ENCODE measurements around the gene EIPR1. TPM values are rescaled to one million over a fixed set of nuclear protein-coding genes. Genes with fewer than 3 reads are reported as not detected.

EIPR1 gene
- total RNA-seq, 1 experiment from 2014 or later = 80.3 TPM

DNA sequence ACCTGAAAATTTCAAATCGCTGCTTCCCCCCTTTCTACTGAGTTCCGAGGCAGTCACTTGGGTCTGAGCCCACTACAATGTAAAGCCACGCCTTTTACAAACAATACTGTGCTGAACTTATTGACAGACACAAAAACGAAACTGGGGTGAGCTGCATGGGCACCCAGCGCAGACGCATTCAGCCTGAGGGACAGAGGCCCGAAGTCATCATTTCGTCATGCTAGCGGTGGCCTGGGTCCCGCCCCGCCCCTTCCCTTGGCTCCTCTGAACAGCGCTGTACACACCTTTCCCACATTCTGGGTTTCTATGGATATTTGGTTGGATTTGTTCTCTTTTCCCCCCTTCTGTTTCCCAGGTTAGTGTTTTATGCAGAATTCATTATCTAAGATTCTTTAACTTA lies 71.7 kb downstream of the EIPR1 start:
- no peak for DNase-seq (ENCODE audit: low read depth)

- no peak for DNase-seq (ENCODE audit: low read depth)
Measured at GRCh38 chr2:3305431-3305830, 72.2 kb downstream of the EIPR1 start.

DNA sequence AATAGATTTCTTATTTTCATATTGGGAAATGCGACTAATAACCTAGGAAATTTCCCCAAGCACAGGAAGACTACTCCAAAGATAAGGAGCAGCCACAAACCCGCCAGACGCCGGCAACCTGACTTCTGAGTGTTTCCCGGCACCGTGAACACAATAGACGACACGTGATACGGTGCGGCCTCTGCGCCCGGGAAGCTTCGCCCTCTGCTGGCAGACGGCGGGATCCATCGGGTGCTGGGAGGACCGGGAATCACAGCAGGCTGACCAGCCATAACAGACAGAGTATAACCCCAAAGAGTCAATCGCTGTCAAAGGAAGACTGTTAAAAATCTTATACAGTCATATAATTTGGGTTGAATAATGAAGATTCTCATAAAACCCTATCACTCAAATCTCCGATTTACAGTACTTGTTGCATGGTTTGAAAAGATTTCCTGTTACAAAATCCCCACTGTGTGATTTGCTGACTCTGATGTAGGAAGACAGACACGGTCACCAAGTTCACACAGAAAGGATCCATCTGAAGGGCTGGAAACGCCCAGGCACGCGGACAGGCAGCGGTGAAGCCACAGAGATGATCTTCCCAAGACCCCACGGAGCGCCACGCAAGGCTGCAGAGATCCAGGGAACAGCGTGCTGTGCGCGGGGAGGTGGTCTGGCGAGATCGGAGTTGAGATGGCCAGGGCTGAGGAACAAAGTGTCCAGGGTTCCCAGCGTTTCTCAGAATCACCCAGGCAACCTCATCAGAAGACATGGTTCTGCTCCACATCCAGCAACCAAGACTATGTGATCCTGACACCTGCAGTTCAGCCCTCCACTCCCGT lies 73.8 kb downstream of the EIPR1 start:
- peak; percentile 91 for DNase-seq (ENCODE audit: low read depth)

DNA sequence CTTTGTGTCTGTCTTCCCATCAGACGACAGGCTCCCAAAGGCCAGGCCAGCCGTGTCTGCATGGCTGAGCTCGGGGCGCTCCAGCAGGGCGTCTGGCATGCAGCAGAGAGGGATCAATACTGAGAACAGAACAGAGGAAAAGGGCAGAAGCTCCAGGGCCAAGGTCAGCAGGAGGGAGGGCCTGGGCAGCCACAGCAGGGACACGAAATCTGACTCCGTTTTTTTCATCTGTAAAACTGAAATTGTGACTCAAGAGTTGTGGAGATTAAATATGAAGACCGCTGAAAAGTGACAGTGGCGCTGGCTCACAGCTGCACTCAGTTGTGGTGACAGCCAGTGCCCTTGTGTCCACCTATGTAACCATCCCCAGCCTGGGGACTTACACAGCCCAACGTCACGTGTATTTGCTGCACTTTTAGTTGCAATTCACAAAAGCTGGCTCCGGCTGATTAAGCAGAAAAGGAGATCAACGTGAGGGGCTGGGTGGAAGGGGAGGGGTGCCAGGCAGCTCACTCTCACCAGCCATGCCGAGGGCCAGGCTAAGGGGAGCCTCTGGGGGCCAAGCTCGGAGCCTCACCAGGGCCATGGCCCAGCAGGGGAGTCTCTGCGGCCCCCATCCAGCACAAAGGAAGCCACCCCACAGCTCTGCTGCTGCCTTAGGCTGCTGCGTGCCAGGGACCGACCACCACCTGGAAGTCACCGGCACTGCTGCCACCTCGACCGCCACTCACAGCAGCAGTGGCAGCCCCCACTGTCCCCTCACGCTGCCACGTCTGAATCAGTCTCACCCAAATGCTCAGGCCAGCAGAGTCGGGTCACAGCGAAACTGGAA lies 74.7 kb downstream of the EIPR1 start:
- DNase-seq (ENCODE audit: low read depth) = no peak

DNA sequence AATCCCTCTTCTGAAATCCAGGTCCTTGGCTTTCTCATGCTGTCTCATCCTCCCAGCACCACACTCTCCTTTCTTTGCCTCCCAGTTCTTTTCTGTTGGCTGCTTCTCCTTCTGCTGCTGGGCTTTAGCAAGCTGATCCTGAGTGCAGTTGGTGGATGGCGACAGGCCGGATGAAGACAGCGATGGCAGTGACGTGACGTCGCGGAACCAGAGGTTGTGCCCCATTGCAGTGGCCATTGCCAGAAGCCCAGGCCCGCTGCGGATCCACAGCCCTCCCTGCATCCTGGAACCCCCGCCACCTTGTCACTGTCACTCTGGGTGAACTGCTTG lies 75.2 kb downstream of the EIPR1 start:
- DNase-seq (ENCODE audit: low read depth) = no peak

- no peak for DNase-seq (ENCODE audit: low read depth)
Measured at GRCh38 chr2:3301001-3301400, 76.6 kb downstream of the EIPR1 start.

- no peak for DNase-seq (ENCODE audit: low read depth)
Measured at GRCh38 chr2:3300224-3300995, 77.2 kb downstream of the EIPR1 start.

DNA sequence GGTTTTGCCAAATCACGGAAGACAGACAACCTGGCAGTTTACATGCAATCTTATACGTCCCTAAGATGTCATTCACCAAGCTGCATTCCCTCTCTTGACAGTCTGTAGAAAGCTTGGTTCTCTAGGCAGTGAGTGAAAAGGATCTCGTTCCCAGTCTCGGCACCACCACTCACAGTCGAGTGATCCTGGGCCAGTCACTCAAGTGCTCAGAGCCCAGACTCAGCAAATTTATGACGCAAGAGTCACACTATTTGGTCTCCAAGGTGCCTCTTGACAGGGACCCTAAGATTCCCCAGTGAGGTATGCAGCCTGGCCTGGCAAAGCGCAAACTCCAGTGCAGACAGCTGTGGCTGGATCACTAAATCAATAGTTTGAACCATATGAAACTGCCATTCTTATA lies 77.9 kb downstream of the EIPR1 start:
- DNase-seq (ENCODE audit: low read depth) = no peak

GRCh38 chr2:3299130-3299529 lies 78.5 kb downstream of the EIPR1 start:
- no peak for DNase-seq (ENCODE audit: low read depth)

- DNase-seq (ENCODE audit: low read depth) = no peak
Measured at GRCh38 chr2:3298191-3298590, 79.4 kb downstream of the EIPR1 start.

- no peak for DNase-seq (ENCODE audit: low read depth)
Measured at GRCh38 chr2:3297523-3297922, 80.1 kb downstream of the EIPR1 start.

GRCh38 chr2:3296182-3296972 lies 81.2 kb downstream of the EIPR1 start:
- no peak for DNase-seq (ENCODE audit: low read depth)

DNA sequence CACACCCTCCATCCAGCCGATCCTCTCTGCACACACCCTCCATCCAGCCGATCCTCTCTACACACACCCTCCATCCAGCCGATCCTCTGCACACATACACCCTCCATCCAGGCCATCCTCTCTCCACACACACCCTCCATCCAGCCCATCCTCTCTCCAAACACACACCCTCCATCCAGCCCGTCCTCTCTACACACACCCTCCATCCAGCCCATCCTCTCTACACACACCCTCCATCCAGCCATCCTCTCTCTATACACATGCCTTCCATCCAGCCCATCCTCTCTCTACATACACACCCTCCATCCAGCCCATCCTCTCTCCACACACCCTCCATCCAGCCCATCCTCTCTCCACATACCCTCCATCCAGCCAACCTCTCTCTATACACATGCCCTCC lies 83.1 kb downstream of the EIPR1 start:
- no peak for DNase-seq (ENCODE audit: low read depth)

GRCh38 chr2:3294069-3294468 lies 83.5 kb downstream of the EIPR1 start:
- no peak for DNase-seq (ENCODE audit: low read depth)

DNA sequence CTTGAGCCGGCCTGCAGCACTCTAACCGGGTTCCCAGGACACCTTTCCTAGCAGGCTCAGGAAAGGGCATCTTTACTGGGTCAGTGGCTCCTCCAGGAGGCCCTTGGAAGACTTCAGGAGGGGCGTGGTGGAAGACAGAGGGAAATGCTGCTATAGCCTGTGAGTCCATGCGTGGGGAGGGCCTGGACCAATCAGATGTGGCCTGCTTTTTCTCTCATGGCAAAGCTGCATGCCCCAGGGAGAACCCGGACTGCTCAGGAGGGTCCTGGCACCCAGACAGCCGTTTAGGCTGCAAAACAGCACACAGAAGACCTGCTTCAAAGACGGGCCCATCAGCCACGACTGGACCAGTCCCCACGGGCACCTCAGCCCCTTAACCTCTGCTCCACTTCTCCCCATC lies 84.4 kb downstream of the EIPR1 start:
- DNase-seq (ENCODE audit: low read depth) = no peak

GRCh38 chr2:3292416-3292815 lies 85.2 kb downstream of the EIPR1 start:
- DNase-seq (ENCODE audit: low read depth) = no peak

- DNase-seq (ENCODE audit: low read depth) = no peak
Measured at GRCh38 chr2:3291750-3292149, 85.9 kb downstream of the EIPR1 start.

- DNase-seq (ENCODE audit: low read depth) = no peak
Measured at GRCh38 chr2:3291113-3291512, 86.5 kb downstream of the EIPR1 start.

- DNase-seq (ENCODE audit: low read depth) = no peak
Measured at GRCh38 chr2:3290655-3291054, 87.0 kb downstream of the EIPR1 start.

DNA sequence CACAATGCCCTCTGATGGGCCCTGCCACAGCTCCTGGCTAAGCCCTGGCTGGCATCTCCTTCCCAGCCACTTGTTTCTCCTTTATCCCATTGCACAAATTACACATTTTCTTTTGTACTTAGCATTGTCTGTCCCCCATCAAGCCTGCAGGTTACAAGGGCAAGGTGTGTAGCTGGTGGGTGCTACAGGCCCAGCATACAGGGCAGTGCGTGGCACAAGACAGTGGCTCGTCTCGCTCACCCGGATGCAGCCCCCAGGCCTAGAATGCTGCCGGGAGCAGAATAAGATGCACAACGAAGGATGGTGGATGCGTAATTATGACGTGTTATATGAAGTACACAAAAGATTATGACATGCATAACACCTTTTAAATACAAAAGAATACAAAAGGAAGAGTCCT lies 87.6 kb downstream of the EIPR1 start:
- no peak for DNase-seq (ENCODE audit: low read depth)

GRCh38 chr2:3289526-3289925 lies 88.1 kb downstream of the EIPR1 start:
- DNase-seq (ENCODE audit: low read depth) = no peak

DNA sequence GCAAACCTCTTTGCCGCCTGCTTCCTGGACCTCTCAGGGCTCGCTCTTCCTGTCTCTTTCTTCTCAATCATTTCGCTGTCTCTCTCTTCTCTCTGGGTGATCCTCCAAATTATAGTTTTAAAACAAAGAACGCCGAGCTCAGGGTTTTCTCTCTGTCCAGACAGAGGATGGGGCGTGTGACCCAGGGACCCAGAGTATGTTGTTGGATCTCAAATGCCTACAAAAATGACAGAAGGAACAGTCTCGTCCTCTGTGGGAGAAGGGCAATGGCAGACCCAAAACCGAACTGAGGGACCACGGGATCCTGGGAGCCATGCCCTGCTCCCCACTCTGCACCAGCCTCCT lies 88.5 kb downstream of the EIPR1 start:
- DNase-seq (ENCODE audit: low read depth) = no peak
